NCI-H446 (cell line): ENCODE measurements around the gene ISG20.

ENCODE experiments used
- DNase-seq, 2 experiments: peaks; one replicate each; lab custom pipeline; 2025; lab: John Stamatoyannopoulos, UW

The ISG20 gene

DNA sequence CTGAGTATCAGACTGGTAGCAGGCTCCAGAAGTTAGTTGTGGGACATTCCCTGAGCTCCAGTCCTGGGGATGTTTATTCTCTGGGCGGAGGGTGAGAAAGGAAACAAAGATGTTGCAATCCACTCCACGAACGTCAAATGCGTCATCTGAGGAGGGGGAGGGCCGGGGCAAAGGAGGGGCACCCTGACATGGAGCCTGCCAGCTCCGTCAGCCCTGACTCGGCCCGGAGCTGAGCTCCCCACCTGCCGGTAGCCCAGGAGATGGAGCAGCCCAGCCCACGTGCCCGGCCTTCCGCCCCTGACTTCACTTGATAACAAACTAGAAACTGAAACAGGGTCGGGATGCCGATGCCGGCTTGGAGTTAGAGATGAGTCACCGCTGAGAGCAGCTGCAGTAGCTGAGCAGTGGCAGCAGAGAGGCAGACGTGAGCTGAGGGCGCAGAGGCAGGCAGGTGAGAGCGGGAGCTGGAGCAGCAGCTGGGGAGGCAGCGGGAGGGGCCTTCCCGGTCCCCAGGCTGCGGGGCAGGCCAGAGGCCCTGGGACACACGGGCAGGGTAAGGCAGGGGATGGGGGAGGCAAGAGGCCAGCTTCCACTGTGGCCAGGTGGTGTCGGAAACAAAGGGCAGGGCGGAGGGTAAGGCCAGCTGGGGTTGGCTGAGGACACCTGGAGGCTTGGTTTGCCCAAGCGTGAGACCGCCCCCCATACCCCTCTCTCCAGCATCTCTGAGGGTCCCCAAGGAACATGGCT is at the start of gene ISG20:
Gene ISG20, plus strand, starts transcription at position 391 of the 747 bp plus-strand sequence. Its CDS starts 351 bp downstream, at position 742.
- DNase-seq = no peak

DNA sequence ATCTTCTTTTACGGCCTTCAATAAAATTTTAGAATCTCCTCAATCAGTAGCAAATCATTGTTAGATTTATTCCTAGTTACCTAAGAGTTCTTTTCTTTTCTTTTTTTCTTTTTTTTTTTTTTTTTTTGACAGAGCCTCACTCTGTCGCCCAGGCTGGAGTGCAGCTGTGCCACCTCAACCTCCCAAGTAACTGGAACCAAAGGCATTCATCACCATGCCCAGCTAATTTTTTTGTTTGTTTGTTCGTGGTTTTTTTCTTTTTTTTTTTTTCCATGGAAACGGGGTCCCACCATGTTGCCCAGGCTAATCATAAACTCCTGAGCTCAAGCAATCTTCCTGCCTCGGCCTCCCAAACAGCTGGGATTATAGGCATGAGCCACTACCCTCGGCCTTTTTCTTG is 48.1 kb upstream of the ISG20 start:
- no peak for DNase-seq

DNA sequence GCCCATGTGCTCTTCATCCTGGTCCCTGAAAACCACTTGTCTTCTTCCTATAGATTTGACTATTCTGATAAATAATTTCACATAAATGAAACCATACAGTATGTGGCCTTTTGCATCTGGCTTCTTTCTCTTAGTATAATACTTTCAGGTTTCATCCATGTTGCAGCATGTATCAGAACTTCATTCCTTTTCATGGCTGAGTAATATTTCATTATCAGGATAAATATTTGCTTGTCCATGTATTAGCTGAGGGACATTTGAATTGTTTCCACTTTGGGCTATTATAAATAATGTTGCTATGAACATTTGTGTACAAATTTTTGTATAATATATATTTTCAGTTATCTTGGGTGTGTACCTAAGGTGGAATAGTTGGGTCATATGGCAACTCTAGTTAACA is 47.4 kb upstream of the ISG20 start:
- no peak for DNase-seq

DNA sequence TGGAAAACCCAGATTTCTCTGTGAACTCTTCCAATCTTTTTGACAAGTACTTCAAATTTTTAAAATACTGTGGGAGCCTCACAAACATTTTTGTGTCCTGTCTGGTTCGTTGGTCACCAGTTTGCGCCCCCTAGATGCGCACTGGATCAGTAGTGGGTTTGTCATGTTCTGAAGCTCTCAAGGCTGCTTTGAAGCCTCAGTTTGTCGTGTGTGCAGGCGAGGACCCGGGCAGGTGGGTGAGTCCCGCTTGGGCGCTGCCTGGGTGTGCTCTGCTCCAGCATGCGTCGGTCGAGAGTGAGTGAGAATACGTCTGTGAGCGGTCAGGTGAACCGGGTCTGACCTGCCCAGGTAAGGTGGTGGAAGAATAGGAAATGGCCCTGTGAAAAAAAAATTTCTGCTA is 34.9 kb upstream of the ISG20 start:
- no peak for DNase-seq

DNA sequence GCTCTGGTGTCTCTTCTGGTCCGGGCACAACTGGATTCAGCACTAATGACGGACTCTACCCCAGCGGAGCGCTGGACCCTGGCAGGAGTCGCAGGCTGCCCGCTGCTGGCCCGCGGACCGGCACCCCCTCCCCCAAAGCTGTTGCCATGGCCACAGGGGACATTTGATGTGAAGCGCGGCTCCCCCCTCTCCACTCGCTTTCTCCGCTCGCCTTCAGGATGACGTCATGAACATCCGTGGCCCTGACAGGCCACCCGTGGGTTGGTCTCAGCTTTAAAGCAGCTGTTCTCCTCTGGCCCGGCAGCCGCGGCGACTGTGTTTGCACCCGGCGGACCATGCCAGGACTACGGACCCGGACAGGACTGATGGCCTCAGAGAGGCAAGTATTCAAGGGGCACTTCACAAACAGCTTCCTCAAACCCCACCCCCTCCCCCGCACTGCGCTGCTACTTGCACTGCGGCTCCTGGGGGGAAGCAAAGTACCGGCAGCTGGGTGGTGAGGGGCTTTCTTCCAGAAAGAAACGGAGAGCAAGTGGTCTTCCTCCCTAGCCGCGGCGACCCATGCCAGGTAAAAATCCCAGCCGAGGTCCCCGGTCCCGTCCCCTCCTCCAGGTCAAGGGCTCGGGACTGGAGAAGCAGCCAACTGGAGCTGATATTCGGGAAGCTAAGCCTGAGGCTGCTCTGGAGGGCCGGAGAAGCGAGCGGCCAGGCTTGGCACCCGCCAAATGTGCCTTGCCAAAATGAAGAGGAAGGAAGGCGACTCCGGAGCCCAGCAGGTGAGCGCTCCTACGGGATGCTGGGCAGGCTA is 34.2 kb upstream of the ISG20 start:
- DNase-seq = no peak

DNA sequence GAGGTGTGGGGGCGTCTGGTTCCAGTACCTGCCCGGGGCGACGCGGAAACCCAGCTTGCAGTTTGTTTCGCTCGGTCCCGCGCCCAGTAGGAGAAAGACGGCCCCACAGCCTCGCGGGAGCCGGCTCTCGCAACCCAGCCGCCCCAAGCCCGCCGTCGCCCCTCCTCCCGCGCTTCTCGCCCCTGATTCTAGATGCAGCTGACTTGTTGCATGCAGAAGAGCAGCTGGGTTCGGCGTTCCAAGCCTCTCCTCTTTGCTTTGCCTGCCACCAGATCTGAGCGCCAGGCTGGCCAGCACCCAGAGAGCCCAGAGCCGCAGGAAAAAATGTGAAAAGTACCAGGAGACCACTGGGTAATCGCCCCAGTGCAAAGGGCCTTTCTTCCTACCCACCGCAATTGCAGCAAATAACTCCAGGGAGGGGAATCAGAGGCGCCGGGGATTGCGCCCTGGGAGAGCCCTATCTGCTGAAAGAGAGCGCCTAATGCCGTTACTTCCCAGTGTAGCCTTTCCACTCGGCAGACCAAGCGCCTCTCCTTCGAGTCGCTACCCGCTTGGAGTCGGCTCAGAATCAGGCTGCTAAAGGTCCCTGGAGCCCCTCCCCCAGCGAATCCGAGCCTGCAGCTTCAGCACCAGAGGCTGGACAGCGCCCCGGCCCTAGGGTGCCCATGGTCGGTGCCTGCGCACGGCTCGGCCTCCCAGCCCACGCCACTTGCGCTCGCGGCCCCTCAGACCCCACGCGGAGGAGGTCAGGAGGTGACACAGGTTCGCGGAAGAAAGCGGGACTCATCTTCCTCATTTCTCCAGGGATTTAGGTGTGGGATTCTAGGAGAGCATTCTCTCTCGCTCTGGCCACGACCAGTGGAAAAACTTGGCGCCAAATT is 33.4 kb upstream of the ISG20 start:
- DNase-seq = no peak

DNA sequence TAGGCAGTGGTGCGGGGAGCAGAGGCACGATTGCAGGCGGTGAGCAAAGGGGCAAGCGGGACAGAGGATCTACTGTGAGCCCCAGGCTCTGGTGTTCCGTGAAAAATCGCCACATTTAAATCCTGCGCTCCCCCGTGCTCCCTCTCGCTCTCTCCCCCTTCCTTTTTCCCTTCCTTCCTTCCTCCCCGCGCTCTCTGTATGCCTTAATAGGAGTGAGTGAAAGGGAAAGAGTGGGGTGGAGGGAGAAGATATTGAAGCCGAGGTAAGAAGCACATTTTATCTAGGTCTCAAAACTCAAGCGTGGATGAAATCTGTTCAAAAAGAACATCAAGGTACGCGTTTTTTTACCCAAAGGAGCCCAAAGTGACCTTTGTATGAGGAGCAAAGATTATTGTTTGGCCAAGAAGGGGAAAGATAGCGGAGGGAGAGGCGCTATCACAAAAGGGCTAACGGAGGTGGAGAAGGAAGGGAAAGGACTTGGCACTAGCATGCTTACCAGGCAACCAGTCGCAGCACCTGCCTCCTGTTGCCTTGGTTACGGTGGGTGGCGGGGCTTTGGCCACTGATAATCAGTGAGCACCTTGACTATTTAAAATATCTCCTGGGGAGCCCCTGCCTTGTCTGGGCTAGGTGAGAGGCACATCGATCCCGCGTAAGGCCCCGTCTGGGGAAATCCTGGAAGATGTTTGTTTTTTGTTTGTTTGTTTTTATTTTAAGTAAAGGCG is 32.6 kb upstream of the ISG20 start:
- no peak for DNase-seq

DNA sequence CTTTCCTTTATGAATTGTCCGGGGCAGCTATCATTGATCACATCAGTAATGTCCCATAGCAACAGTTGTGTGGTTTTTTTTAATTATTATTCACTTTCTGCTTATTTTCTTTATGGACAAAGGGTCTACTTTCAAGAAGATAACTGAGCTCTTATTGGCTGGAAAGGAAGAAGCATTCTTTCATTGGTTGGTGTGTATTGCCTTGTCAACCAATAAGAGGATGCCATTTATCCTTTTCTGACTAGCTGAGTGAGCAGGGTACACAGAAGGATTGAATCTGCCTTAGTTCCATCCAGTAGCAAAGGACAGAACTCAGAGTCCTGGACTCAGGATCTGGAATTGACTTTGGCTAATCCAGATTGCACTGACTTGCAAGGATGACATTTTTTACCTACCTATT is 30.9 kb upstream of the ISG20 start:
- no peak for DNase-seq

DNA sequence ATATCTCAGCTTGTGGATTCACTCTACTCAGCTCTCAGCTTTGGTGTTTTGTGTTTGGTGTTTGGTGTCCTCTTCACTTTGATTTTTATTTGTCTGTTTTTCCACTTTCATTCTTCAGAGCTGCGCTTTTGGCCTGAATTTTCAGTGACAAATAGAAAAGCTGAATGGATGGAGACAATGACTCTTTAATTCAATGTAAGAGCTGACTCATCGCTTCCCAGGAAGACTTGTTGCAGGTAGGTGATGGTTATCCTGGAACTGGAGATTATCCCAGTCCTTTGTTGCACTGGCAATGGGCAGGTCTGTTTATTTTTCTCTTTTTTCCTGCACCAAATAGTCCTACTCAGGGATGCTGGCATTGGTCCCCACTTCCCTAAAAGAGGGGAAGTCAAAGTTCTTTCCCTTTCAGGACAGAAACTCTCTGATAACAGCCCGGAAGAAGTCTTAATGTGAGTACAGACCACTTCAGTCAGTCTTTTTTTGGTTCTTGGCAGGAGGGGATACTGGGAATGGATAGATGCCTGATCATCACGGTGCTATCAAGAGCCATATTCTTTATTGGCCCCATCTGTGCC is 30.1 kb upstream of the ISG20 start:
- no peak for DNase-seq

DNA sequence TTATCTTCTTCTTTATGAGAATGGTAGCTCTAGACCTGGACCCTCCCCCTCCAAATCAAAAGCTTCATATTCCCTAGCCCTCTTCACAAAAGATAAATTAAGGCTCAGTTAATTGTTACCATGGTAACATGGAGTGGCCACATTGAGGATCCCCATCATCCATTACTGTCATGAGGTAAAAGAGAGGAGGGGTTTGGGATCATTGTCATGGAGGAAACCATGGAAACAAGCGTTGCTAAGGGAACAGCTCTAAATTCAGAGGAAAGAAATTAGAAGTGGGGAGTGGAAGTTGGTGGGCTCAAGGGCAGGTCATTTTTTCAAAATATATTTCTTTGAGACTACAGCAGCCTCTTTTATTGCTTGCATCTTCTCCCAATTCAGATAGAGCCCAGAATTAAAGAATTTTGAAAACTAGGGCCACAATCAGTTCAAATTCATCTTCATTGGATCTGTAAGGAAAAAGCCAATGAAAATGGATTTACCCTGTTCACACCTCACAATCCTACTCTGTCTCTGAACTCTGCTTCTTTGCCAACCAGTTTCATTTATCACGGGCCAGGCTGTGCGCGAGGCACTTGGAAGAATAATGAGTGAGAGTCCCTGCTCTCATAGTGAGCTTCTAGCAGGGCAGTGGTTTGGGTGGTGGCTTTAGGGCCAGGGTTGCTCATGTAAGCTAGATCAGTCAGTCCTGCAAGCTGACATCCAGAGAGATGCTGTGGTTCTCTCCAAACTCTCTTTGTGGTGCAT is 29.3 kb upstream of the ISG20 start:
- DNase-seq = no peak

DNA sequence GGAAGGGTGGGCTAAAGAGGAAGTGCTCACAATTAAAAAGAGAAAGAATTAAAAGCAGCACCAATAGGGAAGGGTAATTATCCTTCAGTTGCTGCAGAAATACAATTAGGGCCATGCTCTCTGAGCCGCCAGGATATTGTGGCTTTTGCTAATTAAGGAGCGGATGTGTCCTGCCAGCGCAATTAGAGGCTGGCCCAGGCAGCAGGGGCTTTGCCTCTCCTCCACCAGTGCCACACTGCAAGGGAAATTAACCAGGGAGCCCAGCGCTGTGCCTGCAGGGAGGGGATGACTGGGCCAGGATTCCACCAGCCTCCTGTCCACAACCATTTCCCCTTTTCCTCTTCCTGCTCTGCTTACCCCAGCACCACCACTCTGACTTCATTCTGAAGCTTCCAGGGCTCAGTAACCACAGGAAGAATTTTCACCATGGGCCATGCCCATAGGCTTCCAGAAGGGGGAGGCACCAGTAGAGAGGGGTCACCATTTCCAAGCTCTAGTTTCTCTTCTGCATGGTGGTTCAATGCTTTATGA is 28.1 kb upstream of the ISG20 start:
- DNase-seq = no peak

DNA sequence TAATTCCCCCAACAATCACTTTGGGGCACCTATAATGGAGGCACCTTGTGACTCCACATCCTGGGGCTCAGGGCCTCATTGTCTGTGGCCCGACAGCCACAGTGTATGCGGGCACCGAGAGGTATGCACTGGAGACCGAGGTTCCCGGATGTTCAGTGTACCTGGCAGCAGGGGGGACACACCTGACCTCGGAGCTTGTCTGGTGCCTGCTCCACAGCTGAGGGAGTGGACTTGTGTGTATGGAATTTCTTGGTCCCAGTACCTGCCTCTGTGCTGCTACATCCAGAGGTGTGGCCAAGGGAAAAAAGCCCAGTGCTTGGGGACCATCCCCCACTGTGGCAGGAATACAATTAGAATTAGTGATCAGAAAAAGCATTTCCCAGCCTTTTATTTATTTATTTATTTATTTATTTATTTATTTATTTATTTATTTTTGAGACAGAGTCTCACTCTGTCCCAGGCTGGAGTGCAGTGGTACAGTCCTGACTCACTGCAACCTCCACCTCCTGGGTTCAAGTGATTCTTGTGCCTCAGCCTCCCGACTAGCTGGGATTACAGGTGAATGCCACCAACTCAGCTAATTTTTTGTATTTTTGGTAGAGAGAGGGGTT is 26.5 kb upstream of the ISG20 start:
- DNase-seq = no peak

DNA sequence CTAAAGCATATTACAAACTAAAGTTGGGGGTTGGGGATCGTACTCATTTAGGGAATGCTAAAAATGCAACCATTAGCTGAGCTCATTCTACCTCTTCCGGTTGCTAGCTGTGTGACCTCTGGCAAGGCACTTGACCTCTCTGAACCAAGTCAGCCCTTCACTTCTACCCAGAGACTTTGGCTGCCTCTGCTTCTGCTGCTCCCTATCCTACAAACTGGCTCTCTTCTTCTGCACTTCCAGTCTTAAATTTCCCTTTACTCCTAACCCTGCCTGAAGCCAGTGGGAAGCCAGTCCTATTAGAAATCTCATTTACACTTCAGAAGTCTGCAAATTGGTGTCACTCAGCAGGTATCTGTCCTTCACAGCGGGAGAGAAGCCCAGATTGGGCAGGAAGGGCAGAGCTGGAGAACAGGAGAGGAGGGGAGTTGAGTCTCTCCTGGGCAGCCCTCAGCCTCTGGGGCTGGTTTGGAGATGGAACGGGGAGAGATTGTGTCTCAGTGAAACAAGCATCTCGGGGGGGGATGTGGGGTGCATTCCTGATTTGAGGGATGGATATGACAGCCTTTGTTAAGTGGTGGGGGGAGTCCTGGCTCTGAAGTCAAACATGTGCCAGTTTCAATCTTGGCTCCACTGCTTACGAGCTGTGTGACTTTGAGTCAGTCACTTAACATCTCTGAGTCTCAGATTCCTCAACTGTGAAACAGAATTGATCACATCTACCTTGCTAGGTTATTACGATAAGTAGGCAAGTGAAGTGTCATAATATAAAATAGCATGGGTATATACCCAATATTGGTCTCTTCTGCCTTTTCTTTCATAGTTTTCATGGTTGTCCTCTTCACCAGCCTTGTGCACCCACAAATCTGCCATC is 25.5 kb upstream of the ISG20 start:
- DNase-seq = no peak

DNA sequence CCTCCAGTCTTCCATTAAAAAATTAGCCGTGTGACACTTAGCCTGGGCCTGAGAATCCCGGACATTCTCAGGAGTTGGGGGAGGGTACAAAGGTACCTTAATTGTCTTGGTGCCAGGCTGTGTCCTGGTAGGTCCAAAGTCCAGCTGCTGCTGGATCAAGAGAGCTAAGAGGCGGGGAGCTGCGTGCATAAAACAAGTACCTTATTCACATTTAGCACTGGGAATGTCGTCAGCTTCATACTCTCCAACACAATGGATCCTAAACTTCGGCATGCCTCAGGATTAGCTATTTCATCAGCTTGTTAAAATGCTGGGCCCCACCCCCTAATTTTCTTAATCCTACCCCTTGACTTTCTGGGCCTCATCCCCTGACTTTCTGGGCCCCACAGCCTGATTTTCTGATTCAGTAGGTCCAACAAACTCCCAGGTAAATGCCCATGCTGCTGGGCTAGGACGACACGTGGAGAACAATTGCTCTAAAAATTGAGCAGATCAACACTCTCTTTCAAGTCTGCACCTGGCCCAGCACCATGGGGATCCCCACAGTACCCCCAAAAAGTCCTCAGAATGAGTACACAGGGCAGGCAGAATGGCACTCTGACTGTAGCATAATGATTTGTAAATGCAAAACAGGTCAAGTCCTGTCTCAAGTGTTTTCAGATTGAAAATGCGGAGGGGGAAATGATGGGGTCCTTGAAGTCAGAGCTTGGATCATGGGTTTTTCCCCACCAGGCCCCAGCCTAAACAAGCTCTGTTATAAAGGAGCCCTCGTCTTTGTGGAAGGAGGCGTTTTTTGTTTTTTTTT is 23.3 kb upstream of the ISG20 start:
- DNase-seq = no peak

DNA sequence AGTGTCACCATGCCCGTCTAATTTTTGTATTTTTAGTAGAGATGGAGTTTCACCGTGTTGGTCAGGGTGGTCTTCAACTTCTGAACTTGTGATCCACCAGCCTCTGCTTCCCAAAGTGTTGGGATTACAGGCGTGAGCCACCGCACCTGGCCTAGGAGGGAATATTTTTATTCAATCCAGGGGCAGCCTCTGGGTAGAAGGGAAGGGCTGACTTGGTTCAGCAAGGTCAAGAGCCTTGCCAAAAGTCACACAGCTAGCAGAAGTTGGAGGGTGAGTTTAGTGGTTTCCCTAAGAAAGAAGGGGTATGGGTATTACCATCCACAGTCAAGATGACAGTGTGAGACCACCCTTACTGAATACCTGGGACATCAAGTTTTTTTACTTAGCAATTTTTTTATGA is 22.6 kb upstream of the ISG20 start:
- DNase-seq = no peak

DNA sequence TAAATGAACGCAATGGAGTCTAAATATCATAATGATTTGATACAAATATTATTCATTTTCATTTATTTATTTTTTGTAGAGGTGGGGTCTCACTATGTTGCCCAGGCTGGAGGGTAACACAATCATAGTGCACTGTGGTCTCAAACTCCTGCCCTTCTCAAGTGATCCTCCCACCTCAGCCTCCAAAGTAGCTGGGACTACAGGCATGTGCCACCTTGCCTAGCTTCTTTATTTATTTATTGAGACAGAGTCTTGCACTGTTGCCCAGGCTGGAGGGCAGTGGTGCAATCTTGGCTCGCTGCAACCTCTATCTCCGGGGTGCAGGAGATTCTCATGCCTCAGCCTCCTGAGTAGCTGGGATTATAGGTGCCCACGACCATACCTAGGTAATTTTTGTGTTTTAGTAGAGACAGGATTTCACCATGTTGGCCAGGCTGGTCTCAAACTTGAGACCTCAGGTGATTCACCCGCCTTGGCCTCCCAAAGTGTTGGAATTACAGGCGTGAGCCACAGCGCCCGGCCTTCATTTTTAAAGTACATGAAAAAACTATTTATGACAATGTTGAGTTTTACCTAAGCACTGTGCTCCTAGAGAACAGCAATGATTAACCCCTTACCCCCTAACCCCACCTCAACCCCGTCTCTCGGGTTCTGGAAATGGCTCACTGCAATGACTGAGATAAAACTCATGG is 21.6 kb upstream of the ISG20 start:
- DNase-seq = no peak

DNA sequence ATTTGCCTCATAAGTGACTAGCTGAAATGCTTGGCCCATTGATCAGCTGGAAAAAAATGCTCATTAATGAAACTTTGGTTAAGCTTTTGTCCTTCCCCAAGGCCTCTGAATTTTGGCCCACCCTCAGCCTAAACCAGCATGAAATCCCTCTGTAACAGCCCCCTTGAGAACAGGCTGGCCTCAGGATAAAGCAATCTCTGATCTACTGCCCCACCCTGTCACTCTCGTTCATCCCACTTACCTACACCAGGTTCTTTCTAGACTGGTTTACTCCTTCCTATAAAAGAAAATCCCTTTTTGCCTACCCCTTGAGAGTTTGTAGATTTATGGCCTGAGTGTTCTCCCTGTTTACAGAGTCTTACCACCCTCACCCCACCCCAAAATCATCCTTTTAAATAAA is 21.0 kb upstream of the ISG20 start:
- DNase-seq = no peak

DNA sequence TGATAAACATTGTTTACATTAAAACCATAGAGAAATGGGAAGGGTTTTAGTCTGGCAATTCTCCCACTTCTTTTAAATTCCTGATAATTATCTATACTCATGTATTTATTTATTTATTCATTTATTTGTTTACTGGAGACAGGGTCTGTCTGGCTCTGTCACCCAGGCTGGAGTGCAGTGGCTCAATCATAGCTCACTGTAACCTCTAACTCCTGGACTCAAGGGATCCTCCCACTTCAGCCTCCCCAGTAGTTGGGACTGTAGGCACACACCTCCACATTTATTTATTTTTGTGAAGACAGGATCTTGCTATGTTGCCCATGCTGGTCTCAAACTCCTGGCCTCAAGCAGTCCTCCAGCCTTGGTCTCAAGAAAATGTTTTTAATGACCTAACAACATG is 20.1 kb upstream of the ISG20 start:
- no peak for DNase-seq
